GM18867 (cell line): ENCODE measurements around the gene RSAD2.
"Not testable (repeated sequence)": the region's sequence is repeated elsewhere in the genome, so short reads cannot be mapped to it uniquely, and the experiment has no call there.

Source experiments
- ATAC-seq: cut with Tn5 transposase; IDR thresholded peaks from one replicate; pipeline ENCODE4 v1.9.1; 2021; ENCODE audit warnings: mild to moderate bottlenecking, moderate library complexity; ENCODE audit not compliant: unreplicated experiment

RSAD2 gene, protein sequence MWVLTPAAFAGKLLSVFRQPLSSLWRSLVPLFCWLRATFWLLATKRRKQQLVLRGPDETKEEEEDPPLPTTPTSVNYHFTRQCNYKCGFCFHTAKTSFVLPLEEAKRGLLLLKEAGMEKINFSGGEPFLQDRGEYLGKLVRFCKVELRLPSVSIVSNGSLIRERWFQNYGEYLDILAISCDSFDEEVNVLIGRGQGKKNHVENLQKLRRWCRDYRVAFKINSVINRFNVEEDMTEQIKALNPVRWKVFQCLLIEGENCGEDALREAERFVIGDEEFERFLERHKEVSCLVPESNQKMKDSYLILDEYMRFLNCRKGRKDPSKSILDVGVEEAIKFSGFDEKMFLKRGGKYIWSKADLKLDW

DNA sequence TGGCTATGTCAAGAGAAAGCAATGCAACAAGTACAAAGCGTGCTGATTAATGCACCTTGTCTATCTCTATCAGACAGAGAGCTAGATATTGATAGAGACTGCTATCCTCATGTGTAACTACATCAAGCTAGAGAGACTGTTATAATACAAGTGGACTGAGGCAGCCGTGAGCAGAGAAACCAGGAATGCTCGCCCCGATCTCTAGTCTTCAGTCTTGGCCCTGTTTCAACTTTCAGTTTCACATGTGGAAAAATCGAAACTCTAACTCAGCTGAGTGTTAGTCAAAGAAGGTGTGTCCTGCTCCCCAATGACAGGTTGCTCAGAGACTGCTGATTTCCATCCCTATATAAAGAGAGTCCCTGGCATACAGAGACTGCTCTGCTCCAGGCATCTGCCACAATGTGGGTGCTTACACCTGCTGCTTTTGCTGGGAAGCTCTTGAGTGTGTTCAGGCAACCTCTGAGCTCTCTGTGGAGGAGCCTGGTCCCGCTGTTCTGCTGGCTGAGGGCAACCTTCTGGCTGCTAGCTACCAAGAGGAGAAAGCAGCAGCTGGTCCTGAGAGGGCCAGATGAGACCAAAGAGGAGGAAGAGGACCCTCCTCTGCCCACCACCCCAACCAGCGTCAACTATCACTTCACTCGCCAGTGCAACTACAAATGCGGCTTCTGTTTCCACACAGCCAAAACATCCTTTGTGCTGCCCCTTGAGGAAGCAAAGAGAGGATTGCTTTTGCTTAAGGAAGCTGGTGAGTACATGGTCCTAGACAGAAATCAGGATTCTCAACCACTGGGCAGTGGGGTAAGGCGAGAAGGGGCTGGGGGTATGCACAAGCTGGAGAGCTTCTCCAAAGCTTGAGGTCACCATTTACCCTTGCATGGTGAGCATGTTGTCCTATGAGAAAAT is at the start of gene RSAD2:
RSAD2 (plus strand) TSS at position 376 of the 903 bp plus-strand sequence; CDS start at position 400, 24 bp downstream.
- ATAC-seq = peak; percentile 91

DNA sequence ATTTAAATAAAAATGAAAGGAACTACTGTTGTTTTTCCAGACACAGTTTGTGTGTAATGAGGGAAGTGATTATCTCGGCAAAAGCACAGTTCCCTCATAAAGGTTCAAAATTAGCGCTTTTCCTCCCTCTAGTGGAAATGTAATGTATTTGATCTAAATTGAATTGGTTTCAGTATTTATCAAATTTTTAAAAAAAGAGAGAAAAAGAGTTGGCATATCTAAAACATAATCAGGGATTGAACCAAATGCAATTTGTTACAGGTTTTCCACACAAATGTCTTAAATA is 49.3 kb upstream of the RSAD2 start:
- no peak for ATAC-seq

DNA sequence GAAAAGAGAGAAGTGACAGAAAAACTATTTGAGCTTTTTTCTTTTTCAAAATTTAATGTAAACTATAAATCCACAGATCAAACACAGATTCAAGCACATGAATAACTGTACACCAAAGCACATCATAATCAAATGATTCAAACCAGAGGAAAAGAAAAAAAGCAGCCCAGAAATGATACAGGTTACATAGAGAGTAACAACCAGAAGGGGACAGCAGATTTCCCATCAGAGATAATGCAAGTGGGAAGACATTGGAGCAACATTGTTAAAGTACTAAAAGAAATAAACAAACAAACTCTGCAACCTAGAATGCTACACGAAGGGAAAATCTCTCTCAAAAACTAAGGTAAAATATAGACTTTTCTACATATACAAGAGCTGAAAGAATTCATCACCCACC is 46.3 kb upstream of the RSAD2 start:
- no peak for ATAC-seq

- no peak for ATAC-seq
Measured at GRCh38 chr2:6832596-6833299, 44.8 kb upstream of the RSAD2 start.

DNA sequence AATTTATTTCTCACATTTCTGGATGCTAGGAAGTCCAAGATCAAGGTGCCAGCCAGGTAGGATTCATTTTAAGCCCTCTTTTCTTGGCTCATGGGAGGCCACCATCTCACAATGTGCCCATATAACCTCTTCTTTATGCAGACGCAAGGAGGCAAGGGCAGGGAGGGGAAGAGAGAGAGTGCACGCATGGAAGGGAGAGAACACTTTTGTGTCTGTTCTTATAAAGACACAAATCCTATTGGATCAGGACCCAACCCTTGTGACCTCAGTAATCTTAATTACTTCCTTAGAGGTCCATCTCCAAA is 44.3 kb upstream of the RSAD2 start:
- ATAC-seq = no peak

DNA sequence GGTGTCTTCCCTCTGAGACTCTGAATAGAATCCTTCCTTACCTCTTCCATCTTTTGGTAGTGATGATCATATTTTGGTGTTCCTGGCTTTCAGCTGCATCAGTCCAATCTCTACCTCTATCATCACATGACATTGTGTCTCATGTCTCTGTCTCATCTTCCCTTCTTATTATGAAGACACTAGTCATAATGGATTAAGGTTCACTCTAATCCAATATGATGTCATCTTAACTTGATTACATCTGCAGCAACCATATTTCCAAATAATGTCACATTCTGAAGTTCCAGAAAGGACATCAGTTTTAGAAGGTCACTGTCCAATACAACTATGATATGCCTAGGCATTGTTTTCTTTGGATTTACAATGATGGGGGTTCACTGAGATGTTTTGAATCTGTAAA is 43.4 kb upstream of the RSAD2 start:
- no peak for ATAC-seq

GRCh38 chr2:6835467-6835866 is 42.1 kb upstream of the RSAD2 start:
- ATAC-seq = no peak

- no peak for ATAC-seq
Measured at GRCh38 chr2:6838673-6839319, 38.8 kb upstream of the RSAD2 start.

- no peak for ATAC-seq
Measured at GRCh38 chr2:6841537-6842287, 35.9 kb upstream of the RSAD2 start.

GRCh38 chr2:6845312-6845711 is 32.3 kb upstream of the RSAD2 start:
- ATAC-seq = no peak

DNA sequence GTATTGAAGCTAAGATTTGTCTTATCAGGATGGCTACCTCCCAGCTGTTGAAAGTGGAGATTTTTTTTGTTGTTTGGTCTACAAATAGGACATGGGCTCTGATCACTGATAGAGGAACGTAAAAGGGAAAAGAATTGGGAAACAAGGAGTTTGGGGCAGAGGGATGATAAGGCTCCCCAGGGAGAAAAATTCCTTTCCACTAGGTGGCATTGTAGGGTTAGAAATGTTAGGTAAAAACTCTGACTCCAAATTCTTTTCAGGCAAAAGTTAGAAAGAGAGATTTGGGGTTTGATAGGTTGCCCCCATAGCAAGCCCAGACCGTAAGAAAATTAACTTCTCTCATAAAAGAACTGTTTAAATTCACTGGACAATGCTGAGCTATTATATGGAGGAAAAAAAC is 31.7 kb upstream of the RSAD2 start:
- ATAC-seq = no peak

- ATAC-seq = no peak
Measured at GRCh38 chr2:6846540-6846939, 31.0 kb upstream of the RSAD2 start.

GRCh38 chr2:6846967-6847681 is 30.5 kb upstream of the RSAD2 start:
- ATAC-seq = no peak

GRCh38 chr2:6852195-6852594 is 25.4 kb upstream of the RSAD2 start:
- ATAC-seq = no peak

DNA sequence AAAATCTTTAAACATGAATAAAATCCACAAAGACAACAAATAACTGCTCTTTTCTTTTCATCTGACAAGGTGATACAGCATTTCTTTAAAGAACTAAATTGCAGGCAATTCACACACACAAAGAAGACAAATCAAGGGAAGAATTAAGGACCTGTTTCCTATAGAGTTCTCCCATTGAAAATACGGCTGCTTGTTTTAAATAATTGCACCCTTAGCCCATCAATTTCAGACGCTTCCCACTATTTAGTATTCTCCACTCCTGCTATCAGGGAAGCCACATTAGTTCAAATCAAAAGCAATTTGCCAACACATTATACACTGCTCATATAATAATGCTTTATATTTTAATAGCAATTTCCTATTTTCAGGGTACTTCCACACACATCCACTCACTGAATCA is 23.2 kb upstream of the RSAD2 start:
- ATAC-seq = no peak

GRCh38 chr2:6855860-6856547 is 21.6 kb upstream of the RSAD2 start:
- no peak for ATAC-seq

GRCh38 chr2:6856548-6856920 is 21.0 kb upstream of the RSAD2 start:
- no peak for ATAC-seq

DNA sequence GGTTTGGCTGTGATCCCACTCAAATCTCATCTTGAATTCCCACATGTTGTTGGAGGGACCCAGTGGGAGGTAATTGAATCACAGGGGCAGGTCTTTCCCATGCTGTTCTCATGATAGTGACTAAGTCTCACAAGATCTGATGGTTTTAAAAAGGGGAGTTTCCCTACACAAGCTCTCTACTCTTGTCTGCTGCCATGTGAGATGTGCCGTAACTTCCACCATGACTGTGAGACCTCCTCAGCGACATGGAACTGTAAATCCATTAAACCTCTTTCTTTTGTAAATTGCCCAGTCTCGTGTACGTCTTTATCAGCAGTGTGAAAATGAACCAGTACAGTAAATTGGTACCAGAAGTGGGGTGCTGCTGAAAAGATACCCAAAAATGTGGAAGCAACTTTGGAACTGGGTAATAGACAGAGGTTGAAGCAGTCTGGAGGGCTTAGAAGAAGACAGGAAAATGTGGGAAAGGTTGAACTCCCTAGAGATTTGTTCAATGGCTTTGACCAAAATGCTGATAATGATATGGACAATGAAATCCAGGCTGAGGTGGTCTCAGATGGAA is 19.0 kb upstream of the RSAD2 start:
- ATAC-seq = not testable (repeated sequence)

DNA sequence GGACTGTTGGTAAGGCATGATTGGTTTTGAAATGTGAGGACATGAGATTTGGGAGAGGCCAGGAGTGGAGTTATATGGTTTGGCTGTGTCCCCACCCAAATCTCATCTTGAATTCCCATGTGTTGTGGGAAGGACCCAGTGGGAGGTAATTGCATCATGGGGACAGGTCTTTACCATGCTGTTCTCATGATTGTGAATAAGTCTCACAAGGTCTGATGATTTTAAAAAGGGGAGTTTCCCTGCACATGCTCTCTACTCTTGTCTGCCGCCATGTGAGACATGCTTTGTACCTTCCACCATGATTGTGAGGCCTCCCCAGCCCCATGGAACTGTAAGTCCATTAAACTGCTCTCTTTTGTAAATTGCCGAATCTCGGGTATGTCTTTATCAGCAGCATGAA is 17.3 kb upstream of the RSAD2 start:
- no peak for ATAC-seq
